Neuronal stem cell (in vitro differentiated cells): ENCODE measurements around the gene LAMC3.

Source experiments
- DNase-seq: peaks from one replicate; pipeline ENCODE4 v3.0.0-alpha.2; 2013; ENCODE audit warnings: low spot score
- H2AFZ ChIP-seq: one replicate; pipeline ENCODE4 v1.6.1; 2013; ENCODE audit warnings: mild to moderate bottlenecking, low read length, inconsistent platforms
- H2AK5ac ChIP-seq: 2 replicates; pipeline ENCODE4 v1.6.1; 2013; ENCODE audit warnings: low read depth, mild to moderate bottlenecking, inconsistent platforms, low read length, moderate library complexity, mixed read lengths
- H2BK120ac ChIP-seq: 2 replicates; pipeline ENCODE4 v1.6.1; 2013; ENCODE audit warnings: low read depth, mild to moderate bottlenecking, inconsistent platforms, low read length, moderate library complexity, mixed read lengths
- H2BK12ac ChIP-seq: one replicate; pipeline ENCODE4 v1.6.1; 2013; ENCODE audit warnings: low read length, inconsistent platforms
- H2BK15ac ChIP-seq: 2 replicates; pipeline ENCODE4 v1.6.1; 2013; ENCODE audit warnings: mild to moderate bottlenecking, low read length, inconsistent platforms, mixed read lengths
- H2BK5ac ChIP-seq: one replicate; pipeline ENCODE4 v1.6.1; 2013; ENCODE audit warnings: inconsistent platforms, mild to moderate bottlenecking, low read length, moderate library complexity
- H3K14ac ChIP-seq: one replicate; pipeline ENCODE4 v1.6.1; 2013; ENCODE audit warnings: low read length, inconsistent platforms
- H3K18ac ChIP-seq: 2 replicates; pipeline ENCODE4 v1.6.1; 2013; ENCODE audit warnings: low read length, inconsistent platforms
- H3K23ac ChIP-seq: 2 replicates; pipeline ENCODE4 v1.6.1; 2013; ENCODE audit warnings: low read depth, mild to moderate bottlenecking, mixed read lengths, low read length, inconsistent platforms; ENCODE audit not compliant: poor library complexity
- H3K27ac ChIP-seq: replicated peaks from 3 replicates; pipeline ENCODE4 v1.5.1; 2013; ENCODE audit warnings: low read length, inconsistent platforms
- H3K27me3 ChIP-seq, 3 experiments: 2 replicates each; pipeline ENCODE4 v1.6.1; 2013; ENCODE audit warnings: low read length in 3 of 3, mild to moderate bottlenecking in 2 of 3, inconsistent platforms in 1 of 3, low read depth in 1 of 3, mixed read lengths in 1 of 3, moderate library complexity in 1 of 3; ENCODE audit not compliant: control insufficient read depth in 3 of 3, insufficient read depth in 3 of 3
- H3K36me3 ChIP-seq, 2 donors: replicated peaks in 1 of 2; 2 replicates each; pipeline ENCODE4 v1.6.1; 2013; ENCODE audit warnings: low read length in 2 of 2; ENCODE audit not compliant: control insufficient read depth in 2 of 2, insufficient read depth in 2 of 2
- H3K4ac ChIP-seq: 2 replicates; pipeline ENCODE4 v1.6.1; 2013; ENCODE audit warnings: inconsistent platforms, mild to moderate bottlenecking, low read length, moderate library complexity
- H3K4me1 ChIP-seq, 2 donors: 1 replicate in 1 of 2; 2 replicates in 1 of 2; pipeline ENCODE4 v1.6.1; 2013; ENCODE audit warnings: low read length in 2 of 2, low read depth in 1 of 2; ENCODE audit not compliant: control insufficient read depth in 2 of 2, insufficient read depth in 1 of 2
- H3K4me2 ChIP-seq: one replicate; pipeline ENCODE4 v1.6.1; 2013; ENCODE audit warnings: mild to moderate bottlenecking, low read length, inconsistent platforms; ENCODE audit not compliant: insufficient read depth, poor library complexity, severe bottlenecking
- H3K4me3 ChIP-seq, 2 donors: 2 replicates each; pipeline ENCODE4 v1.5.1; 2013; ENCODE audit warnings: low read length in 2 of 2, mild to moderate bottlenecking in 2 of 2, inconsistent platforms in 1 of 2, moderate library complexity in 1 of 2
- H3K79me1 ChIP-seq: one replicate; pipeline ENCODE4 v1.6.1; 2013; ENCODE audit warnings: low read depth, mild to moderate bottlenecking, inconsistent platforms, low read length, moderate library complexity
- H3K9ac ChIP-seq: one replicate; pipeline ENCODE4 v1.6.1; 2013; ENCODE audit warnings: mild to moderate bottlenecking, low read depth, low read length, inconsistent platforms; ENCODE audit not compliant: poor library complexity
- H3K9me3 ChIP-seq, 2 donors: replicated peaks in 1 of 2; 2 replicates each; pipeline versions ENCODE3 to v1.6.1; 2013; ENCODE audit warnings: low read length in 2 of 2, mild to moderate bottlenecking in 2 of 2, inconsistent platforms in 1 of 2, low read depth in 1 of 2, mixed read lengths in 1 of 2, moderate library complexity in 1 of 2; ENCODE audit not compliant: control insufficient read depth in 2 of 2, insufficient read depth in 1 of 2
- H4K8ac ChIP-seq: one replicate; pipeline ENCODE4 v1.6.1; 2013; ENCODE audit warnings: low read depth, mild to moderate bottlenecking, inconsistent platforms, low read length, moderate library complexity
- H4K91ac ChIP-seq: one replicate; pipeline ENCODE4 v1.6.1; 2013; ENCODE audit warnings: low read length, low read depth, mild to moderate bottlenecking, inconsistent platforms; ENCODE audit not compliant: poor library complexity
- WGBS, 2 donors: extraction: QIAGEN DNeasy Blood & Tissue Kit; methylation state at CpG; one replicate each; pipeline ENCODE4 v1.1.7; 2013; ENCODE audit warnings: missing lambda C conversion rate in 2 of 2, mixed read lengths in 1 of 2; ENCODE audit not compliant: insufficient read length in 2 of 2, insufficient replicate concordance in 1 of 2; ENCODE audit errors: extremely low coverage in 2 of 2; 5-methylcytosine and 5-hydroxymethylcytosine counted together

LAMC3 gene

GRCh38 chr9:130980526-130980925, 28.4 kb upstream of the LAMC3 start:
- Histone ChIP-seq H2AFZ (no peak overlapping the region), H3K9me3 (peaks cover 0 to 2% of the 10 kb centered on the region in 2 donors), H2BK120ac (no peak overlapping the region), H4K91ac (no peak overlapping the region), H3K18ac (peak overlapping the region; percentile 59), H3K23ac (peak overlapping the region; percentile 94), H3K27me3 (no peaks in the 10 kb centered on the region), H3K14ac (peak overlapping the region; percentile 17), H3K4me1 (peaks cover 17 to 48% of the 10 kb centered on the region in 2 donors), H3K4me3 (no peak overlapping the region), H3K36me3 (no peaks in the 10 kb centered on the region), H2BK15ac (no peak overlapping the region), H3K4me2 (no peak overlapping the region), H3K4ac (no peak overlapping the region), H2BK5ac (no peak overlapping the region), H3K9ac (no peak overlapping the region), H2AK5ac (no peak overlapping the region), H3K27ac (no peak overlapping the region), H3K79me1 (no peaks in the 10 kb centered on the region), H4K8ac (no peak overlapping the region), H2BK12ac (no peak overlapping the region)
- no peak for DNase-seq
- no CpG with 5 or more reads among the region's 16 CpGs for WGBS, 2 donors

GRCh38 chr9:130981002-130981755, 27.8 kb upstream of the LAMC3 start:
- no CpG with 5 or more reads among the region's 10 CpGs for WGBS, 2 donors
- Histone ChIP-seq H2BK12ac (peak overlapping the region; percentile 82), H3K27me3 (no peaks in the 10 kb centered on the region), H4K8ac (no peak overlapping the region), H3K18ac (peak overlapping the region; percentile 65), H3K36me3 (no peaks in the 10 kb centered on the region), H3K4me1 (peaks cover 17 to 48% of the 10 kb centered on the region in 2 donors), H3K4ac (no peak overlapping the region), H2BK5ac (peak overlapping the region; percentile 24), H4K91ac (no peak overlapping the region), H3K9ac (no peak overlapping the region), H3K4me2 (no peak overlapping the region), H2AK5ac (peak overlapping the region; percentile 88), H2BK120ac (peak overlapping the region; percentile 72), H3K23ac (peak overlapping the region; percentile 98), H3K9me3 (peaks cover 0 to 2% of the 10 kb centered on the region in 2 donors), H2AFZ (peak overlapping the region; percentile 33), H3K79me1 (no peaks in the 10 kb centered on the region), H3K14ac (peak overlapping the region; percentile 8), H3K4me3 (no peak overlapping the region), H2BK15ac (peak overlapping the region; percentile 85), H3K27ac (no peak overlapping the region)
- DNase-seq: no peak

- no peak overlapping the region for H3K4me2 ChIP-seq
- no peaks in the 10 kb centered on the region for H3K27me3 ChIP-seq
- H2BK15ac ChIP-seq: peak overlapping the region; percentile 85
- no peak overlapping the region for H4K8ac ChIP-seq
- no peak for DNase-seq
- peaks cover 0 to 2% of the 10 kb centered on the region in 2 donors for H3K9me3 ChIP-seq
- peak overlapping the region; percentile 33 for H2AFZ ChIP-seq
- peak overlapping the region; percentile 89 for H3K14ac ChIP-seq
- no peak overlapping the region for H2BK12ac ChIP-seq
- peak overlapping the region; percentile 23 for H3K4ac ChIP-seq
- H3K9ac ChIP-seq: no peak overlapping the region
- peak overlapping the region; percentile 88 for H2AK5ac ChIP-seq
- H4K91ac ChIP-seq: no peak overlapping the region
- H3K23ac ChIP-seq: peak overlapping the region; percentile 98
- no peaks in the 10 kb centered on the region for H3K36me3 ChIP-seq
- no peaks in the 10 kb centered on the region for H3K79me1 ChIP-seq
- H3K4me3 ChIP-seq: no peak overlapping the region
- no CpG with 5 or more reads among the region's 14 CpGs for WGBS, 2 donors
- H3K18ac ChIP-seq: peak overlapping the region; percentile 85
- peak overlapping the region; percentile 24 for H2BK5ac ChIP-seq
- H3K27ac ChIP-seq: no peak overlapping the region
- H3K4me1 ChIP-seq: peaks cover 17 to 48% of the 10 kb centered on the region in 2 donors
- H2BK120ac ChIP-seq: peak overlapping the region; percentile 72
These were observed 27.2 kb upstream of the LAMC3 start for GRCh38 chr9:130981756-130982137.

- no peak overlapping the region for H3K9ac ChIP-seq
- H3K9me3 ChIP-seq: peaks cover 0 to 2% of the 10 kb centered on the region in 2 donors
- peaks cover 16 to 53% of the 10 kb centered on the region in 2 donors for H3K4me1 ChIP-seq
These were observed 26.2 kb upstream of the LAMC3 start for GRCh38 chr9:130982636-130983358.

More at GRCh38 chr9:130982636-130983358, 26.2 kb upstream of the LAMC3 start:
- no peak overlapping the region for H2BK120ac ChIP-seq
- H3K14ac ChIP-seq: peak overlapping the region; percentile 84
- H3K36me3 ChIP-seq: no peaks in the 10 kb centered on the region
- WGBS, 2 donors: no CpG with 5 or more reads among the region's 25 CpGs
- peak overlapping the region; percentile 82 for H2BK12ac ChIP-seq
- H3K23ac ChIP-seq: peak overlapping the region; percentile 85
- H3K4ac ChIP-seq: no peak overlapping the region
- no peak overlapping the region for H3K4me3 ChIP-seq
- peak overlapping the region; percentile 70 for H2AK5ac ChIP-seq
- H2BK5ac ChIP-seq: no peak overlapping the region
- H3K18ac ChIP-seq: peak overlapping the region; percentile 76
- H4K8ac ChIP-seq: no peak overlapping the region
- H2AFZ ChIP-seq: peak overlapping the region; percentile 4
- no peaks in the 10 kb centered on the region for H3K27me3 ChIP-seq
- no peak overlapping the region for H3K4me2 ChIP-seq
- H2BK15ac ChIP-seq: peak overlapping the region; percentile 58
- H4K91ac ChIP-seq: no peak overlapping the region
- DNase-seq: no peak
- no peaks in the 10 kb centered on the region for H3K79me1 ChIP-seq
- H3K27ac ChIP-seq: no peak overlapping the region
